Measurements from ENCODE around the gene CRYBG3.

DNA sequence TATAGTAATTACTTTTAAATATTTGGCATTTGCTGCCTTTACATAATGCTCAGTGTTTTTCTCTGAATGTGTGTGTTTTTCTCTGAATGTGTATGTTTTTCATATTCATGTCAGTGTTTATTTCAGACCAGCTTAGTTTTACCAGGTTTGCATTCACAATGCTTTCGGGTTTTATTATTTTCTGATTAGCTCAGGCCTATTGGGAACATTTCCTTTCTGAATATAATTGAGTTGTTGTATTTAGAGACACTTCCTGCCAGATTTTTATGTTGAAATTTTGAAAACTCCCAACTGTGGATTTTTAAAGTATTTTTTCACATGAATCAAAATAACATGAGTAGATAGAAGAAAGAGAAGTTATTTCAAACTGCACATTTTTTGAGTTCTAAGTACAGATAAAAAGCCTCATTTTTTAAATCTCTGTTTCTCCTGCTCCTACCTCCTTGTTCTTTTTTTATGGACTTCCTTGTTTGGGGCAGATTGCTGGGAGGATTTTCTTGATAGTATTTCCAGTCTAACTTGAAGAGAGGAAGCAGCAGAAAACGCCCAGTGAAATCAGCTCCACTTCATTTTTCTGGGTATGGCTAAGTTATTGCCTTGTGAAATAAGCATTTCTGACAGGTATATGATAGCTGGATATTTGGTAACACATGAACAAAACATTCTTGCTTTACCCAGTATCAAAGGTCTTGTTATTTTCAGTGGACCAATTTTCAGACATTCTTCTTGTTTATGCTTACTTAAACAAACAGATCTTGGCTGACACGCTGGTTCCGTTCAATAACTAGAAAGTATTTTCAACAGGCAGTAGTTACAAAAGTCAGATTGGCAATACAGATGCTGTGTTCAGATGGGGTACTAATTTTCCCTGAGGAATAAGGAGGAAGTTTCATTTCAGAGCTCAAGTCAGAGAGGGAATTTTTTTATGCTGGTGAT is 79.8 kb downstream of the CRYBG3 start:
- TF ChIP-seq, protein P1, sequence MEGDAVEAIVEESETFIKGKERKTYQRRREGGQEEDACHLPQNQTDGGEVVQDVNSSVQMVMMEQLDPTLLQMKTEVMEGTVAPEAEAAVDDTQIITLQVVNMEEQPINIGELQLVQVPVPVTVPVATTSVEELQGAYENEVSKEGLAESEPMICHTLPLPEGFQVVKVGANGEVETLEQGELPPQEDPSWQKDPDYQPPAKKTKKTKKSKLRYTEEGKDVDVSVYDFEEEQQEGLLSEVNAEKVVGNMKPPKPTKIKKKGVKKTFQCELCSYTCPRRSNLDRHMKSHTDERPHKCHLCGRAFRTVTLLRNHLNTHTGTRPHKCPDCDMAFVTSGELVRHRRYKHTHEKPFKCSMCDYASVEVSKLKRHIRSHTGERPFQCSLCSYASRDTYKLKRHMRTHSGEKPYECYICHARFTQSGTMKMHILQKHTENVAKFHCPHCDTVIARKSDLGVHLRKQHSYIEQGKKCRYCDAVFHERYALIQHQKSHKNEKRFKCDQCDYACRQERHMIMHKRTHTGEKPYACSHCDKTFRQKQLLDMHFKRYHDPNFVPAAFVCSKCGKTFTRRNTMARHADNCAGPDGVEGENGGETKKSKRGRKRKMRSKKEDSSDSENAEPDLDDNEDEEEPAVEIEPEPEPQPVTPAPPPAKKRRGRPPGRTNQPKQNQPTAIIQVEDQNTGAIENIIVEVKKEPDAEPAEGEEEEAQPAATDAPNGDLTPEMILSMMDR (IDR thresholded peaks at IDR 0.05): no peak
- TF ChIP-seq ZFX (IDR thresholded peaks at IDR 0.05; ENCODE audit: borderline replicate concordance): no peak
